Osteoblast (primary cell): ENCODE measurements around the gene SH3D19. TPM values are rescaled to one million over a fixed set of nuclear protein-coding genes. Genes with fewer than 3 reads are reported as not detected.
A peak's percentile ranks its signal among the peaks of the same experiment; 100 is the strongest.

Experiments used
- DNase-seq: peaks from one replicate; pipeline ENCODE4 v3.0.0; 2011; ENCODE audit warnings: low spot score, mixed read lengths; ENCODE audit not compliant: insufficient read length; ENCODE audit errors: missing footprints
- H2AFZ ChIP-seq: 2 replicates; pipeline ENCODE4 v1.6.0; 2011; ENCODE audit warnings: mild to moderate bottlenecking, low read length
- H3K27ac ChIP-seq: 2 replicates; pipeline ENCODE4 v1.5.1; 2011; ENCODE audit warnings: mild to moderate bottlenecking, low read depth, low read length, moderate library complexity
- H3K27me3 ChIP-seq: 2 replicates; pipeline ENCODE4 v1.6.0; 2012; ENCODE audit warnings: mild to moderate bottlenecking, control low read depth, inconsistent platforms, low read length, moderate library complexity; ENCODE audit not compliant: insufficient read depth
- H3K36me3 ChIP-seq: 2 replicates; pipeline ENCODE4 v1.5.1; 2011; ENCODE audit warnings: mild to moderate bottlenecking, low read length, control low read depth, moderate library complexity; ENCODE audit not compliant: insufficient read depth
- H3K4me1 ChIP-seq: 2 replicates; pipeline ENCODE4 v1.5.1; 2011; ENCODE audit warnings: mild to moderate bottlenecking, low read length, control low read depth, moderate library complexity; ENCODE audit not compliant: insufficient read depth
- H3K4me2 ChIP-seq: 2 replicates; pipeline ENCODE4 v1.6.0; 2011; ENCODE audit warnings: mild to moderate bottlenecking, low read length; ENCODE audit not compliant: insufficient read depth
- H3K4me3 ChIP-seq: fragments of 200-600 bp; sonication (generic); 3 replicates; pipeline ENCODE4 v1.5.1; 2012; ENCODE audit warnings: mild to moderate bottlenecking, low read length, inconsistent platforms; ENCODE audit not compliant: insufficient read depth
- H3K79me2 ChIP-seq: 2 replicates; pipeline ENCODE4 v1.6.0; 2012; ENCODE audit warnings: mild to moderate bottlenecking, low read length, control low read depth, inconsistent platforms; ENCODE audit not compliant: insufficient read depth
- H3K9me3 ChIP-seq: 2 replicates; pipeline ENCODE4 v1.5.1; 2011; ENCODE audit warnings: low read depth, low read length, control low read depth
- H4K20me1 ChIP-seq: 2 replicates; pipeline ENCODE4 v1.6.0; 2012; ENCODE audit warnings: mild to moderate bottlenecking, low read length, control low read depth; ENCODE audit not compliant: insufficient read depth
- CTCF ChIP-seq: IDR thresholded peaks from 2 replicates; pipeline ENCODE4 v1.5.1; 2011; ENCODE audit warnings: mild to moderate bottlenecking, low read depth, low read length, moderate library complexity; ENCODE audit errors: extremely low read depth
- total RNA-seq: library from RNA; depleted of rRNA; stranded (reverse); fragments of >200 nt; gene quantifications from 2 replicates; pipeline ENCODE4 v1.2.3, GENCODE V29; 2012

The SH3D19 gene
- total RNA-seq, 1 donor = 74.9 TPM

- no peak for TF ChIP-seq CTCF
- H3K4me3 ChIP-seq = no peak overlapping the region
- H2AFZ ChIP-seq = no peak overlapping the region
- H3K4me2 ChIP-seq = no peak overlapping the region
- DNase-seq = no peak
- no peak overlapping the region for H3K27ac ChIP-seq
- no peaks in the 10 kb centered on the region for H4K20me1 ChIP-seq
- peaks cover 4% of the 10 kb centered on the region for H3K36me3 ChIP-seq
- peaks cover 11% of the 10 kb centered on the region for H3K4me1 ChIP-seq
- H3K9me3 ChIP-seq = no peaks in the 10 kb centered on the region
- H3K79me2 ChIP-seq = peaks cover 2% of the 10 kb centered on the region
- H3K27me3 ChIP-seq = no peaks in the 10 kb centered on the region
These were observed 118.2 kb downstream of the SH3D19 start for GRCh38 chr4:151207186-151207585.

- Histone ChIP-seq H4K20me1 (no peaks in the 10 kb centered on the region), H3K36me3 (peaks cover 4% of the 10 kb centered on the region), H2AFZ (no peak overlapping the region), H3K4me1 (peaks cover 11% of the 10 kb centered on the region), H3K4me2 (peak overlapping the region; percentile 3), H3K27ac (no peak overlapping the region), H3K79me2 (peaks cover 2% of the 10 kb centered on the region), H3K27me3 (no peaks in the 10 kb centered on the region), H3K9me3 (no peaks in the 10 kb centered on the region), H3K4me3 (no peak overlapping the region)
- no peak for DNase-seq
- TF ChIP-seq CTCF = no peak
These were observed 119.0 kb downstream of the SH3D19 start for GRCh38 chr4:151206241-151207005.

- no peaks in the 10 kb centered on the region for H3K9me3 ChIP-seq
- no peaks in the 10 kb centered on the region for H4K20me1 ChIP-seq
- no peak overlapping the region for H2AFZ ChIP-seq
- no peak overlapping the region for H3K4me3 ChIP-seq
- no peak for TF ChIP-seq CTCF
- H3K27me3 ChIP-seq = no peaks in the 10 kb centered on the region
- no peak for DNase-seq
- no peak overlapping the region for H3K4me2 ChIP-seq
- no peak overlapping the region for H3K27ac ChIP-seq
- H3K79me2 ChIP-seq = peaks cover 2% of the 10 kb centered on the region
- peaks cover 4% of the 10 kb centered on the region for H3K36me3 ChIP-seq
- H3K4me1 ChIP-seq = peaks cover 11% of the 10 kb centered on the region
These were observed 119.7 kb downstream of the SH3D19 start for GRCh38 chr4:151205722-151206121.

GRCh38 chr4:151204925-151205524 lies 120.4 kb downstream of the SH3D19 start:
- H3K79me2 ChIP-seq = peaks cover 6% of the 10 kb centered on the region
- no peak overlapping the region for H3K27ac ChIP-seq
- H3K27me3 ChIP-seq = no peaks in the 10 kb centered on the region
- no peaks in the 10 kb centered on the region for H4K20me1 ChIP-seq
- H3K9me3 ChIP-seq = no peaks in the 10 kb centered on the region
- peaks cover 11% of the 10 kb centered on the region for H3K4me1 ChIP-seq
- no peak overlapping the region for H2AFZ ChIP-seq
- no peak for DNase-seq
- H3K36me3 ChIP-seq = peaks cover 4% of the 10 kb centered on the region
- TF ChIP-seq CTCF = no peak
- no peak overlapping the region for H3K4me2 ChIP-seq
- H3K4me3 ChIP-seq = no peak overlapping the region
